ENCODE measurements around the gene MGMT.

The MGMT gene

DNA sequence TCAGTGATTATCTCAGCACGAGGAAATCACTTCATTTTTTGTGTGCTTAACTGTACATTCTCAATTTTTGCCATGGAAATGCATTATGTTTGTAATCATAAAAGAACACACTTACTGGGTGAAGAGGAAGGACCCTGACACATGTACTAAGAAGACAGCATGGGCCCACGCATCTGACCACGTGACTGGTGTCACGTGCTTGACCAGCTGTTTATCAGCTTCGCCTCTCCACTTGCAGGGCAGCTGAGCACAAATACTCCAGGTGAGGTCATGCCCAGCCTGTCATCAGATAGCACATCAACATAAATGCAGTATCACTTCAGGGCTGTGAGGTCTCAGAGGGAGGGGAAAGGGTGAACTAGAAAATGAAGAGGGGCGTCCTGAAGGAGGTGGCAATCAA, 317.2 kb downstream of the MGMT start:
- Histone ChIP-seq H3K36me3 (ENCODE audit: insufficient read depth, low read length) (no peaks in the 10 kb centered on the region), H3K27ac (ENCODE audit: low read length) (no peak overlapping the region), H3K4me1 (ENCODE audit: insufficient read depth, low read length) (no peaks in the 10 kb centered on the region), H3K9me3 (ENCODE audit: insufficient read depth, low read length, severe bottlenecking) (no peaks in the 10 kb centered on the region), H2AFZ (ENCODE audit: low read depth, low read length) (no peak overlapping the region), H3K27me3 (ENCODE audit: insufficient read depth, low read length, poor library complexity) (no peaks in the 10 kb centered on the region), H3K9ac (ENCODE audit: low read depth, low read length) (no peak overlapping the region), H4K20me1 (ENCODE audit: insufficient read depth, low read length) (no peaks in the 10 kb centered on the region), H3K4me3 (ENCODE audit: low read depth in 1 of 2, low read length in 2 of 2) (no peak overlapping the region), H3K79me2 (ENCODE audit: insufficient read depth, low read length) (no peaks in the 10 kb centered on the region), H3K4me2 (ENCODE audit: insufficient read depth, low read length) (no peak overlapping the region)
- no peak for DNase-seq
- TF ChIP-seq, protein P1, sequence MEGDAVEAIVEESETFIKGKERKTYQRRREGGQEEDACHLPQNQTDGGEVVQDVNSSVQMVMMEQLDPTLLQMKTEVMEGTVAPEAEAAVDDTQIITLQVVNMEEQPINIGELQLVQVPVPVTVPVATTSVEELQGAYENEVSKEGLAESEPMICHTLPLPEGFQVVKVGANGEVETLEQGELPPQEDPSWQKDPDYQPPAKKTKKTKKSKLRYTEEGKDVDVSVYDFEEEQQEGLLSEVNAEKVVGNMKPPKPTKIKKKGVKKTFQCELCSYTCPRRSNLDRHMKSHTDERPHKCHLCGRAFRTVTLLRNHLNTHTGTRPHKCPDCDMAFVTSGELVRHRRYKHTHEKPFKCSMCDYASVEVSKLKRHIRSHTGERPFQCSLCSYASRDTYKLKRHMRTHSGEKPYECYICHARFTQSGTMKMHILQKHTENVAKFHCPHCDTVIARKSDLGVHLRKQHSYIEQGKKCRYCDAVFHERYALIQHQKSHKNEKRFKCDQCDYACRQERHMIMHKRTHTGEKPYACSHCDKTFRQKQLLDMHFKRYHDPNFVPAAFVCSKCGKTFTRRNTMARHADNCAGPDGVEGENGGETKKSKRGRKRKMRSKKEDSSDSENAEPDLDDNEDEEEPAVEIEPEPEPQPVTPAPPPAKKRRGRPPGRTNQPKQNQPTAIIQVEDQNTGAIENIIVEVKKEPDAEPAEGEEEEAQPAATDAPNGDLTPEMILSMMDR (IDR thresholded peaks at IDR 0.05; ENCODE audit: borderline replicate concordance, extremely low read depth, low read length, poor library complexity, severe bottlenecking): no peak
- no peak for TF ChIP-seq EZH2 (IDR thresholded peaks at IDR 0.05; ENCODE audit: borderline replicate concordance, low read depth, low read length, severe bottlenecking)
- ATAC-seq (ENCODE audit: insufficient read depth, low read depth): no peak

DNA sequence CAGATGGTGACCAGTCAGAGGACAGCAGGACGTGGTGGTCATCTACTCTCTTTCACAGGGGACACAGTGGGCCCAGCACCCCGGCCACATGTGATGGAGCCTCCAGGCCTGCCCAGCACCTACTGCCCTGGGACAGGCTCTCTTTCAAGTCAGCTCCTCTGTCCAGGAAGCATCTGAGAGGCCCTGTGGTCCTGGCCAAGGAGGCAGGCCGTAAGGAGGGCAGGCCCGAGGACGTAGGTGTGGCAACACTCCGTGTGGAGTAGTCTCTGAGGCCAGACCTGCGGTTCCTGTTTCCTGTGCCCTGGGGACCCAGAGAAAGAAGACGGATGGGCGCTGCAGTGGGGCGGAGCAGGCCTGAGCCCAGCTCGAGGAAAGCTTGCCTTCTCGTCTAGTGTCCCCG, 317.9 kb downstream of the MGMT start:
- Histone ChIP-seq H3K27me3 (ENCODE audit: insufficient read depth, low read length, poor library complexity) (no peaks in the 10 kb centered on the region), H3K4me2 (ENCODE audit: insufficient read depth, low read length) (no peak overlapping the region), H3K27ac (ENCODE audit: low read length) (no peak overlapping the region), H2AFZ (ENCODE audit: low read depth, low read length) (no peak overlapping the region), H3K79me2 (ENCODE audit: insufficient read depth, low read length) (no peaks in the 10 kb centered on the region), H3K9me3 (ENCODE audit: insufficient read depth, low read length, severe bottlenecking) (no peaks in the 10 kb centered on the region), H3K4me3 (ENCODE audit: low read depth in 1 of 2, low read length in 2 of 2) (no peak overlapping the region), H3K9ac (ENCODE audit: low read depth, low read length) (no peak overlapping the region), H3K4me1 (ENCODE audit: insufficient read depth, low read length) (no peaks in the 10 kb centered on the region), H4K20me1 (ENCODE audit: insufficient read depth, low read length) (no peaks in the 10 kb centered on the region), H3K36me3 (ENCODE audit: insufficient read depth, low read length) (no peaks in the 10 kb centered on the region)
- no peak for DNase-seq
- ATAC-seq (ENCODE audit: insufficient read depth, low read depth): no peak
- TF ChIP-seq EZH2 (IDR thresholded peaks at IDR 0.05; ENCODE audit: borderline replicate concordance, low read depth, low read length, severe bottlenecking): no peak
- TF ChIP-seq, protein P1 (IDR thresholded peaks at IDR 0.05; ENCODE audit: borderline replicate concordance, extremely low read depth, low read length, poor library complexity, severe bottlenecking): no peak

DNA sequence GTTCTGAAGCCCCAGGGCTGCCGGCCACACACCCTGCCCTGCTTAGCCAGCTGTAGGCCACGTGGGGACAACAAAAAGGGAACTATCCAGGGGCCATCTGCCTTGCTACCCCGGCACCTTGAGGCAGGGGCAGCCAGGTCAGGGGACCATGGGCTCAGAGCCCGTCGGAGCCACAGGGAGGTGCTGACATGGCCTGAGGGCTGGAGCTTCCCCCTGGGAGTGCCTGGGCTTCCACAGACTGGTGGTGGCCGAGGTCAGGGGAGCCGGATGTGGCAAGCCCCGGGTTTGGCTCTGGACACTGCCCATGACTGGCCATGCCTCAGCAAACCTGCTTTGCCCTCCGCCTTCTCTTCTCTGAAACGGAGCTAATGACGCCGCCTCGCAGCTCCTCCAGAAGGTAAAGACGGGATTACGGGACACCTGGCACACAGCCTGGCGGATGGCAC, 318.5 kb downstream of the MGMT start:
- TF ChIP-seq EZH2 (IDR thresholded peaks at IDR 0.05; ENCODE audit: borderline replicate concordance, low read depth, low read length, severe bottlenecking): no peak
- TF ChIP-seq, protein P1 (IDR thresholded peaks at IDR 0.05; ENCODE audit: borderline replicate concordance, extremely low read depth, low read length, poor library complexity, severe bottlenecking): no peak
- Histone ChIP-seq H3K79me2 (ENCODE audit: insufficient read depth, low read length) (no peaks in the 10 kb centered on the region), H4K20me1 (ENCODE audit: insufficient read depth, low read length) (no peaks in the 10 kb centered on the region), H2AFZ (ENCODE audit: low read depth, low read length) (no peak overlapping the region), H3K27me3 (ENCODE audit: insufficient read depth, low read length, poor library complexity) (no peaks in the 10 kb centered on the region), H3K4me3 (ENCODE audit: low read depth in 1 of 2, low read length in 2 of 2) (no peak overlapping the region), H3K4me2 (ENCODE audit: insufficient read depth, low read length) (no peak overlapping the region), H3K27ac (ENCODE audit: low read length) (no peak overlapping the region), H3K36me3 (ENCODE audit: insufficient read depth, low read length) (no peaks in the 10 kb centered on the region), H3K9me3 (ENCODE audit: insufficient read depth, low read length, severe bottlenecking) (no peaks in the 10 kb centered on the region), H3K4me1 (ENCODE audit: insufficient read depth, low read length) (no peaks in the 10 kb centered on the region), H3K9ac (ENCODE audit: low read depth, low read length) (no peak overlapping the region)
- no peak for DNase-seq
- ATAC-seq (ENCODE audit: insufficient read depth, low read depth): no peak

DNA sequence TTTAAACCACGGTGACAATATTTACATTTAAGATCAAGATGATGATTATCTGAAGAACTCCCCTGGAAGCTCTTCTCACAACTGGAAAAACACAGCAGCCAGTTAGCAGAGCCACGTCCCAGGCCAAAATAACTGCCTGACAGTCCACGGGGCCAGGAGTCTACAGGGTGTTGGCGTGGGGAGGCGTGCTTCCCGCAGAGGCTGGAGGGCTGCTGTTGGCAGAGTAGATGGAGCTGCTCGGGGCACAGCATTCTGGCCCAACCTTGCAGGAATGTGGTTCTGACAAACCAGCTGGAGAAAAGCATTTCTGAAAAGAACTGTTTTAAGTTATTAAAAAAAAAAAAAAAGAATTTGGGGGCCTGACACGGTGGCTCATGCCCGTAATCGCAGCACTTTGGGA, 319.2 kb downstream of the MGMT start:
- Histone ChIP-seq H3K27ac (ENCODE audit: low read length) (no peak overlapping the region), H3K9ac (ENCODE audit: low read depth, low read length) (no peak overlapping the region), H3K4me1 (ENCODE audit: insufficient read depth, low read length) (no peaks in the 10 kb centered on the region), H3K36me3 (ENCODE audit: insufficient read depth, low read length) (no peaks in the 10 kb centered on the region), H4K20me1 (ENCODE audit: insufficient read depth, low read length) (no peaks in the 10 kb centered on the region), H3K79me2 (ENCODE audit: insufficient read depth, low read length) (no peaks in the 10 kb centered on the region), H3K9me3 (ENCODE audit: insufficient read depth, low read length, severe bottlenecking) (no peaks in the 10 kb centered on the region), H2AFZ (ENCODE audit: low read depth, low read length) (no peak overlapping the region), H3K27me3 (ENCODE audit: insufficient read depth, low read length, poor library complexity) (no peaks in the 10 kb centered on the region), H3K4me2 (ENCODE audit: insufficient read depth, low read length) (no peak overlapping the region), H3K4me3 (ENCODE audit: low read depth in 1 of 2, low read length in 2 of 2) (no peak overlapping the region)
- ATAC-seq (ENCODE audit: insufficient read depth, low read depth): no peak
- TF ChIP-seq, protein P1 (IDR thresholded peaks at IDR 0.05; ENCODE audit: borderline replicate concordance, extremely low read depth, low read length, poor library complexity, severe bottlenecking): no peak
- no peak for TF ChIP-seq EZH2 (IDR thresholded peaks at IDR 0.05; ENCODE audit: borderline replicate concordance, low read depth, low read length, severe bottlenecking)
- no peak for DNase-seq
